Colonic mucosa (tissue), 4 donors: ENCODE results near the gene KCNK18. TPM values are rescaled to one million over a fixed set of nuclear protein-coding genes. Genes with fewer than 3 reads are reported as not detected.

Experiments
- DNase-seq: peaks from one replicate; pipeline ENCODE4 v3.0.0-alpha.2; 2020
- H3K27ac ChIP-seq: fragments of 200-600 bp; one replicate; pipeline ENCODE4 v1.8.0; 2021
- H3K27me3 ChIP-seq: fragments of 200-600 bp; one replicate; pipeline ENCODE4 v1.8.0; 2021
- H3K36me3 ChIP-seq: fragments of 200-600 bp; one replicate; pipeline ENCODE4 v1.8.0; 2021
- H3K4me1 ChIP-seq: fragments of 200-600 bp; one replicate; pipeline ENCODE4 v1.8.0; 2021; ENCODE audit warnings: mild to moderate bottlenecking
- H3K4me3 ChIP-seq: fragments of 200-600 bp; one replicate; pipeline ENCODE4 v1.8.0; 2021
- H3K9ac ChIP-seq, 2 donors: one replicate each; pipeline ENCODE4 v1.7.0; 2013; ENCODE audit warnings: control low read depth in 2 of 2, low read depth in 2 of 2, low read length in 2 of 2
- H3K9me3 ChIP-seq: fragments of 200-600 bp; one replicate; pipeline ENCODE4 v1.8.0; 2021
- CTCF ChIP-seq: fragments of 200-600 bp; IDR thresholded peaks from one replicate; pipeline ENCODE4 v1.8.0; 2022; ENCODE audit warnings: antibody characterized with exemption, mild to moderate bottlenecking
- intact Hi-C: fragments of 100-400 bp; cut with DNase I; formaldehyde crosslinking; loops from one replicate; pipeline ENCODE4 v1.14.1; 2022
- total RNA-seq, 2 donors: library from RNA; stranded (reverse); fragmentation: NEBNext Ultra II Directional in 1 of 2; extraction: Animal tissue kit (Norgen Biotek cat#: 25700) in 1 of 2; gene quantifications; one replicate each; pipeline ENCODE4 v1.2.1, GENCODE V29; 2021
- donor health status: healthy.
- donor health status: DM: no; HTN: no; CAD: no.
- donor health status: DM: no; HTN: no; CAD: no.

The KCNK18 gene
- total RNA-seq, 2 donors from 2014 or later: not detected

- H3K36me3 ChIP-seq: no peaks in the 10 kb centered on the region
- H3K27me3 ChIP-seq: peaks cover 18% of the 10 kb centered on the region
- TF ChIP-seq CTCF: no peak
- DNase-seq: no peak
- no peak overlapping the region for H3K4me3 ChIP-seq
- H3K27ac ChIP-seq: no peak overlapping the region
- H3K4me1 ChIP-seq: no peaks in the 10 kb centered on the region
- no peaks in the 10 kb centered on the region for H3K9me3 ChIP-seq
- intact Hi-C loops: no loop called here
- H3K9ac ChIP-seq: no peak overlapping the region
Measured at GRCh38 chr10:117241541-117242462, 44.5 kb downstream of the KCNK18 start.

GRCh38 chr10:117242463-117242832 is 45.2 kb downstream of the KCNK18 start:
- H3K36me3 ChIP-seq: no peaks in the 10 kb centered on the region
- no peak overlapping the region for H3K27ac ChIP-seq
- intact Hi-C loops: no loop called here
- H3K9me3 ChIP-seq: no peaks in the 10 kb centered on the region
- DNase-seq: no peak
- H3K4me1 ChIP-seq: no peaks in the 10 kb centered on the region
- no peak for TF ChIP-seq CTCF
- H3K4me3 ChIP-seq: no peak overlapping the region
- H3K27me3 ChIP-seq: peaks cover 18% of the 10 kb centered on the region
- no peak overlapping the region for H3K9ac ChIP-seq

GRCh38 chr10:117246997-117247671 is 49.8 kb downstream of the KCNK18 start:
- TF ChIP-seq CTCF: no peak
- no peak overlapping the region for H3K9ac ChIP-seq
- no peaks in the 10 kb centered on the region for H3K27me3 ChIP-seq
- no peak overlapping the region for H3K27ac ChIP-seq
- no peaks in the 10 kb centered on the region for H3K4me1 ChIP-seq
- no peak for DNase-seq
- H3K36me3 ChIP-seq: no peaks in the 10 kb centered on the region
- no peaks in the 10 kb centered on the region for H3K9me3 ChIP-seq
- no peak overlapping the region for H3K4me3 ChIP-seq
- intact Hi-C loops: no loop called here

GRCh38 chr10:117248750-117249465 is 51.6 kb downstream of the KCNK18 start:
- no peak overlapping the region for H3K4me3 ChIP-seq
- intact Hi-C loops: no loop called here
- no peak for DNase-seq

More at GRCh38 chr10:117248750-117249465, 51.6 kb downstream of the KCNK18 start:
- no peaks in the 10 kb centered on the region for H3K36me3 ChIP-seq
- no peak overlapping the region for H3K27ac ChIP-seq
- H3K9ac ChIP-seq: no peak overlapping the region
- no peak for TF ChIP-seq CTCF
- H3K9me3 ChIP-seq: no peaks in the 10 kb centered on the region
- H3K4me1 ChIP-seq: no peaks in the 10 kb centered on the region
- H3K27me3 ChIP-seq: no peaks in the 10 kb centered on the region
